Loucy (cell line): Measurements from ENCODE around the gene RFPL4AL1.

ENCODE experiments used
- H2AFZ ChIP-seq: fragments of 200-600 bp; sonication (generic); 2 replicates; pipeline ENCODE4 v1.6.0; 2016; ENCODE audit warnings: antibody characterized with exemption, mild to moderate bottlenecking, low read length, moderate library complexity
- H3F3A ChIP-seq: fragments of 200-600 bp; 2 replicates; pipeline ENCODE4 v1.6.0; 2016; ENCODE audit warnings: antibody characterized with exemption, low read depth, mild to moderate bottlenecking
- H3K27me3 ChIP-seq: fragments of 200-600 bp; sonication (generic); 2 replicates; pipeline ENCODE4 v1.6.1; 2014; ENCODE audit warnings: low read length, mild to moderate bottlenecking; ENCODE audit not compliant: insufficient read depth, poor library complexity, severe bottlenecking
- H3K36me3 ChIP-seq: fragments of 200-600 bp; sonication (generic); 2 replicates; pipeline ENCODE4 v1.6.1; 2016; ENCODE audit warnings: low read length; ENCODE audit not compliant: insufficient read depth
- H3K4me1 ChIP-seq: fragments of 200-600 bp; sonication (generic); 2 replicates; pipeline ENCODE4 v1.5.1; 2014; ENCODE audit warnings: low read length, mild to moderate bottlenecking; ENCODE audit not compliant: insufficient read depth, poor library complexity, severe bottlenecking
- H3K4me2 ChIP-seq: fragments of 200-600 bp; sonication (generic); 2 replicates; pipeline ENCODE4 v1.6.0; 2014; ENCODE audit warnings: antibody characterized with exemption, low read length, low read depth, mild to moderate bottlenecking; ENCODE audit not compliant: poor library complexity, severe bottlenecking
- H3K4me3 ChIP-seq: fragments of 200-600 bp; sonication (generic); 2 replicates; pipeline ENCODE4 v1.5.1; 2014; ENCODE audit warnings: low read length, mild to moderate bottlenecking, mixed read lengths; ENCODE audit not compliant: poor library complexity, severe bottlenecking
- H3K79me2 ChIP-seq: fragments of 200-600 bp; sonication (generic); 2 replicates; pipeline ENCODE4 v1.6.1; 2014; ENCODE audit warnings: low read length; ENCODE audit not compliant: insufficient read depth
- H3K9ac ChIP-seq: fragments of 200-600 bp; sonication (generic); 2 replicates; pipeline ENCODE4 v1.6.0; 2014; ENCODE audit warnings: mild to moderate bottlenecking, low read depth, low read length, moderate library complexity; ENCODE audit not compliant: poor library complexity, severe bottlenecking
- H3K9me2 ChIP-seq: fragments of 200-600 bp; sonication (generic); replicated peaks from 2 replicates; pipeline ENCODE4 v1.6.1; 2016; ENCODE audit warnings: low read depth, low read length, mixed read lengths
- H3K9me3 ChIP-seq: fragments of 200-600 bp; sonication (generic); 2 replicates; pipeline ENCODE4 v1.6.1; 2014; ENCODE audit warnings: mild to moderate bottlenecking, antibody characterized with exemption, low read length, low read depth; ENCODE audit not compliant: insufficient read depth
- H4K20me1 ChIP-seq: fragments of 200-600 bp; sonication (generic); 2 replicates; pipeline ENCODE4 v1.6.0; 2014; ENCODE audit warnings: antibody characterized with exemption, low read length, mild to moderate bottlenecking; ENCODE audit not compliant: insufficient read depth, poor library complexity, severe bottlenecking
- EZH2phosphoT487 ChIP-seq: fragments of 200-600 bp; IDR thresholded peaks from 2 replicates; pipeline ENCODE4 v1.6.1; 2018; ENCODE audit warnings: antibody characterized with exemption, mild to moderate bottlenecking, moderate library complexity, borderline replicate concordance
- TF ChIP-seq, protein P1 (sequence below): fragments of 200-600 bp; sonication (generic); conservative IDR thresholded peaks from 2 replicates; pipeline ENCODE4 v1.5.1; 2014; ENCODE audit warnings: mild to moderate bottlenecking, antibody characterized with exemption, low read length

Gene RFPL4AL1

GRCh38 chr19:55802281-55802680, 33.4 kb downstream of the RFPL4AL1 start:
- H3K27me3 ChIP-seq, result no peaks in the 10 kb centered on the region

DNA sequence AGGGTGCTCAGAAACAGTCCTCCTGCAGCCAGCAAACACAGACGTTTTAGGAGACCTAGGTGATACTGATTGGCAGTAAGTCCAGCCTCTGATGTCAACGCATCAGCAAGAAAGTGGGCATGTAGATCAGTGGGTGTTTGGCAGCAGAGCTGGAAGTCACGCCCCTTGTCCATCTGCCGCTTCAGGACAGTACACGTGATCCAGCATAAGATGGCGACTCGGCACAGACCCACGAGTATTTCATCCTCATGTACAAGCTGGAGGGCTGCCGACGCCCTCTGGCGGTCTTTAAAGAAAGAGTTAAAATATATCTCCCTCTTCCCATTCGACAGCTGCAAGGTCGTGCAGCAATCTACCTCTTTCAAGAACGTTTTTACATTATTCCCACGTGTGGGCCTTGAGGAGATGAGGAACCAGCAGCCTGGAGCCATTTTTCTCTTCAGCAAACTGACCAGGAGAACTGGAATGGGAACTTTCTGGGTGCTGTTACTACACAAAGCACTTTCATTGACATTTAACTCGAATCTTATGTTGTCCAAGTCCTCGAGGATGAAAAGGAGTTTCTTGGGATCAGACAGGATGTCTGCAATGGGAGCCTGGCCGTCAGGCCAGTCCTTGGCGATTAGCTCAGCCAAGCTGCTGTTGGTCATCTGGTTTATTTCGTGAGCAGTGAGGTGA, 40.6 kb downstream of the RFPL4AL1 start:
- Histone ChIP-seq H3K4me3 (no peak overlapping the region), H3K9ac (no peak overlapping the region), H2AFZ (no peak overlapping the region), H3K9me2 (no peaks in the 10 kb centered on the region), H3K4me2 (no peak overlapping the region), H3K9me3 (peaks cover 3% of the 10 kb centered on the region; the same call in 1 of the 2 replicates), H3K27me3 (no peaks in the 10 kb centered on the region), H3K36me3 (no peaks in the 10 kb centered on the region), H3F3A (no peaks in the 10 kb centered on the region), H3K4me1 (no peaks in the 10 kb centered on the region), H3K79me2 (no peaks in the 10 kb centered on the region), H4K20me1 (no peaks in the 10 kb centered on the region)
- TF ChIP-seq, protein P1, sequence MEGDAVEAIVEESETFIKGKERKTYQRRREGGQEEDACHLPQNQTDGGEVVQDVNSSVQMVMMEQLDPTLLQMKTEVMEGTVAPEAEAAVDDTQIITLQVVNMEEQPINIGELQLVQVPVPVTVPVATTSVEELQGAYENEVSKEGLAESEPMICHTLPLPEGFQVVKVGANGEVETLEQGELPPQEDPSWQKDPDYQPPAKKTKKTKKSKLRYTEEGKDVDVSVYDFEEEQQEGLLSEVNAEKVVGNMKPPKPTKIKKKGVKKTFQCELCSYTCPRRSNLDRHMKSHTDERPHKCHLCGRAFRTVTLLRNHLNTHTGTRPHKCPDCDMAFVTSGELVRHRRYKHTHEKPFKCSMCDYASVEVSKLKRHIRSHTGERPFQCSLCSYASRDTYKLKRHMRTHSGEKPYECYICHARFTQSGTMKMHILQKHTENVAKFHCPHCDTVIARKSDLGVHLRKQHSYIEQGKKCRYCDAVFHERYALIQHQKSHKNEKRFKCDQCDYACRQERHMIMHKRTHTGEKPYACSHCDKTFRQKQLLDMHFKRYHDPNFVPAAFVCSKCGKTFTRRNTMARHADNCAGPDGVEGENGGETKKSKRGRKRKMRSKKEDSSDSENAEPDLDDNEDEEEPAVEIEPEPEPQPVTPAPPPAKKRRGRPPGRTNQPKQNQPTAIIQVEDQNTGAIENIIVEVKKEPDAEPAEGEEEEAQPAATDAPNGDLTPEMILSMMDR, result peak; percentile 28; the same call in 1 of the 2 replicates
- no peak for TF ChIP-seq EZH2phosphoT487

More at GRCh38 chr19:55802281-55802680, 33.4 kb downstream of the RFPL4AL1 start:
- H4K20me1 ChIP-seq, result no peaks in the 10 kb centered on the region
- H3K9ac ChIP-seq, result no peak overlapping the region
- H2AFZ ChIP-seq, result no peak overlapping the region
- H3K79me2 ChIP-seq, result no peaks in the 10 kb centered on the region
- H3F3A ChIP-seq, result no peaks in the 10 kb centered on the region
- H3K4me2 ChIP-seq, result no peak overlapping the region
- H3K9me3 ChIP-seq, result peaks cover 3% of the 10 kb centered on the region; the same call in 1 of the 2 replicates
- TF ChIP-seq EZH2phosphoT487, result no peak
- TF ChIP-seq, protein P1, result no peak
- H3K9me2 ChIP-seq, result no peaks in the 10 kb centered on the region
- H3K4me1 ChIP-seq, result no peaks in the 10 kb centered on the region
- no peaks in the 10 kb centered on the region for H3K36me3 ChIP-seq
- H3K4me3 ChIP-seq, result no peak overlapping the region

GRCh38 chr19:55811340-55811739, 42.4 kb downstream of the RFPL4AL1 start:
- no peaks in the 10 kb centered on the region for H3K9me2 ChIP-seq
- H3K27me3 ChIP-seq, result no peaks in the 10 kb centered on the region
- no peaks in the 10 kb centered on the region for H3K4me1 ChIP-seq
- H3K4me2 ChIP-seq, result no peak overlapping the region
- no peak for TF ChIP-seq EZH2phosphoT487
- TF ChIP-seq, protein P1, result no peak
- no peaks in the 10 kb centered on the region for H3F3A ChIP-seq
- no peak overlapping the region for H2AFZ ChIP-seq
- no peaks in the 10 kb centered on the region; the same call in 1 of the 2 replicates for H3K9me3 ChIP-seq
- no peak overlapping the region for H3K4me3 ChIP-seq
- no peaks in the 10 kb centered on the region for H3K36me3 ChIP-seq
- no peak overlapping the region for H3K9ac ChIP-seq
- H3K79me2 ChIP-seq, result no peaks in the 10 kb centered on the region
- H4K20me1 ChIP-seq, result no peaks in the 10 kb centered on the region
